ENCODE measurements around the gene LIMCH1. TPM values are rescaled to one million over a fixed set of nuclear protein-coding genes. Genes with fewer than 3 reads are reported as not detected.
"Not testable (repeated sequence)": the region's sequence is repeated elsewhere in the genome, so short reads cannot be mapped to it uniquely, and the experiment has no call there.

LIMCH1 gene
- total RNA-seq, 2 donors from 2014 or later = 9.3 to 24.1 TPM

DNA sequence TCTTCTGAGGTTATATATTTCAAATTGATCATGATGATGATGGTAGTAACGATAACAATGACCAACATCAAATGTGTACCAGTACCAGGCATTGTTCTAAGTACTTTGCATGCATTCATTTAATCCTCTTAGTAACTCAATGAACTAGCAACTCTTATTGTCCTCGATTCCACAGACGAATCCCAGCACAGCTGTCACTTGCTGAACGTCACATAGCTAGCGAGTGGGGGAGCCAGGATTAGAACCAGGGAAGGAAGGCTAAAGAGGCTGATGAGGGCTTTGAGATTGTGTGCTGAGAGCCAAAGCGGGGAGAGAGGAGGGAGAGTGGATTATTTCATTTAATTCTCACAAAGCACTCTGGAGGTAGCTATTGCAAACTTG is 106.9 kb downstream of the LIMCH1 start:
- TF ChIP-seq, protein P1, sequence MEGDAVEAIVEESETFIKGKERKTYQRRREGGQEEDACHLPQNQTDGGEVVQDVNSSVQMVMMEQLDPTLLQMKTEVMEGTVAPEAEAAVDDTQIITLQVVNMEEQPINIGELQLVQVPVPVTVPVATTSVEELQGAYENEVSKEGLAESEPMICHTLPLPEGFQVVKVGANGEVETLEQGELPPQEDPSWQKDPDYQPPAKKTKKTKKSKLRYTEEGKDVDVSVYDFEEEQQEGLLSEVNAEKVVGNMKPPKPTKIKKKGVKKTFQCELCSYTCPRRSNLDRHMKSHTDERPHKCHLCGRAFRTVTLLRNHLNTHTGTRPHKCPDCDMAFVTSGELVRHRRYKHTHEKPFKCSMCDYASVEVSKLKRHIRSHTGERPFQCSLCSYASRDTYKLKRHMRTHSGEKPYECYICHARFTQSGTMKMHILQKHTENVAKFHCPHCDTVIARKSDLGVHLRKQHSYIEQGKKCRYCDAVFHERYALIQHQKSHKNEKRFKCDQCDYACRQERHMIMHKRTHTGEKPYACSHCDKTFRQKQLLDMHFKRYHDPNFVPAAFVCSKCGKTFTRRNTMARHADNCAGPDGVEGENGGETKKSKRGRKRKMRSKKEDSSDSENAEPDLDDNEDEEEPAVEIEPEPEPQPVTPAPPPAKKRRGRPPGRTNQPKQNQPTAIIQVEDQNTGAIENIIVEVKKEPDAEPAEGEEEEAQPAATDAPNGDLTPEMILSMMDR (IDR thresholded peaks at IDR 0.05) = no peak
- no peak for TF ChIP-seq POLR2A (IDR thresholded peaks at IDR 0.05)
- no peak for ATAC-seq
- no peaks in the 10 kb centered on the region for H3K36me3 ChIP-seq (replicated peaks in 1 of 2; ENCODE audit: insufficient read depth in 1 of 2, low read depth in 2 of 2)
- no peak for DNase-seq
- 63 to 82% methylated on average over 6 of the region's 6 CpGs for WGBS, 2 donors
- no peak overlapping the region for H3K27ac ChIP-seq
- no peak overlapping the region for H3K4me3 ChIP-seq
- no peaks in the 10 kb centered on the region for H3K27me3 ChIP-seq
- intact Hi-C loops (cut with DNase I) = no loop called here
- peaks cover 20% of the 10 kb centered on the region for H3K4me1 ChIP-seq
- H3K9me3 ChIP-seq = no peaks in the 10 kb centered on the region

DNA sequence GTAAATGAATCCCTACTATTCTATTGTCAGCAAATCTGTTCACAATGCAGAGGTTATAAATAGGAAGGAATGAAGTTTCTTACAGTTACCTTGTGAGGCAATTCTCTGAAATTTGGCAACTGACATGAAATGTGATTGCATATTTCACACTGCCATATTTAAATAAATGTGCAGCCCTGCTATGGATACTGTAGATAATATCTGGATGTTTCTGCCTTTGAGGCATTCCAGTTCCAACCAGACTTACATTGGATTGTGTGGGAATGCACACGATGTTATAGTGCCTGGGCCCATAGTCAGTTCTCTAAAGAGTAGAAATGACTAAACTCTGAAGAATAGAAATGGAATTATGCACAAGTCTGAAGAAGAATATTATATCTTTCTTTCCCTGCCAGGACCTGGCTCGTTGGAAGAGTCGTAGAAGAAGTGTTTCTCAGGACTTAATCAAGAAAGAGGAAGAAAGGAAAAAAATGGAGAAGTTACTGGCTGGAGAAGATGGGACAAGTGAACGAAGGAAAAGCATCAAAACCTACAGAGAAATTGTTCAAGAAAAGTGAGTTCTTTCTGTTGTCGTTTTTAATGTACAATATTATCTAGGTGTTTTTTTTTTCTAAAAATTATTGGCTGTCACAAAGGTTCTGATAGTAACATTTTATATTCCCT is 107.9 kb downstream of the LIMCH1 start:
- Histone ChIP-seq H3K27ac (no peak overlapping the region), H3K9me3 (no peaks in the 10 kb centered on the region), H3K36me3 (replicated peaks in 1 of 2; ENCODE audit: insufficient read depth in 1 of 2, low read depth in 2 of 2) (no peaks in the 10 kb centered on the region), H3K4me1 (peaks cover 11% of the 10 kb centered on the region), H3K27me3 (no peaks in the 10 kb centered on the region), H3K4me3 (no peak overlapping the region)
- no peak for TF ChIP-seq POLR2A (IDR thresholded peaks at IDR 0.05)
- TF ChIP-seq, protein P1 (IDR thresholded peaks at IDR 0.05) = no peak
- intact Hi-C loops (cut with DNase I) = no loop called here
- no peak for ATAC-seq
- 58 to 66% methylated on average over 5 of the region's 5 CpGs for WGBS, 2 donors
- no peak for DNase-seq

DNA sequence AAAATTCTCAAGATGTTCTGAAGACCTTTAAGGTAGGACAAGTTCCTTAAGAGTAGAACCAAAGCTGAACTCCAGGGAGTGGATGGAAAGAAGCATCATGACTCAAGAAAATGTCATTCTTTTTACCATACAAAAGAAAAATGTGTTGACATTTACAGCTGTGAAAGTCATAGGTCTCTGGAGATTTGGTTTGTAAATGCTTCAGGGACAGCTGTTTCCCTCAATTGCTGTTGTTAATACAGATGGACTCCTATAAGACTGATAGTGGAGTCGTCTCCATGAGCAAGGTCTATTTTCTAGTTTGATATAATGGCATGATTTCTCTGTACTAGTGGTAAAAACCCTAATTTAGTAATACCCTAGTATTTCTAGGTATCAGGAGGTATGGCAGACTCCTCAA is 108.9 kb downstream of the LIMCH1 start:
- peaks cover 9% of the 10 kb centered on the region for H3K4me1 ChIP-seq
- no peaks in the 10 kb centered on the region for H3K9me3 ChIP-seq
- no peaks in the 10 kb centered on the region for H3K27me3 ChIP-seq
- intact Hi-C loops (cut with DNase I) = no loop called here
- TF ChIP-seq POLR2A (IDR thresholded peaks at IDR 0.05) = no peak
- TF ChIP-seq, protein P1 (IDR thresholded peaks at IDR 0.05) = no peak
- no peak overlapping the region for H3K27ac ChIP-seq
- H3K4me3 ChIP-seq = no peak overlapping the region
- DNase-seq = no peak
- no peak for ATAC-seq
- 64 to 77% methylated on average over 1 of the region's 1 CpG for WGBS, 2 donors
- no peaks in the 10 kb centered on the region for H3K36me3 ChIP-seq (replicated peaks in 1 of 2; ENCODE audit: insufficient read depth in 1 of 2, low read depth in 2 of 2)

DNA sequence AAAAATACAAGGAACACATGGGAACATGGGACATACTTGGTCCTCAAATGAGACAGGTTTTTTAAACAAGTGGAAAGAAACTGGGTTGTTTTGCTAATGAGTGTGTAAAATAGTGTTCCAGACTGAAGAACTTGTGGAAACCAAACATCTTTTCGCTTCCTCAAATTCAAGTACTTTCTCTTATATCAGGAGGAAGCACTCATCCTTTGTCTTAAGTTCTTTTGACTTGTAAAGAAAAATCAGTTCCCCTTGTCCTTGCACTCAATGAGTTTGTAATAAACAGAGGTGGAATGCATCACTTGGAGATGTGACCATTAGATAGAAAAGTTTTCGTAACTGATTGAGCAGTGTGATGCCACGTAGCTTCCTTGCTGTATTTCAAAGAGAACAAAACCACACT is 109.4 kb downstream of the LIMCH1 start:
- TF ChIP-seq POLR2A (IDR thresholded peaks at IDR 0.05) = no peak
- TF ChIP-seq, protein P1 (IDR thresholded peaks at IDR 0.05) = no peak
- Histone ChIP-seq H3K4me1 (peaks cover 9% of the 10 kb centered on the region), H3K4me3 (no peak overlapping the region), H3K27me3 (no peaks in the 10 kb centered on the region), H3K9me3 (no peaks in the 10 kb centered on the region), H3K36me3 (replicated peaks in 1 of 2; ENCODE audit: insufficient read depth in 1 of 2, low read depth in 2 of 2) (no peaks in the 10 kb centered on the region), H3K27ac (no peak overlapping the region)
- 71 to 92% methylated on average over 3 of the region's 3 CpGs for whole genome bisulfite sequencing, 2 donors
- no peak for DNase-seq
- no peak for ATAC-seq
- intact Hi-C loops (cut with DNase I) = no loop called here

DNA sequence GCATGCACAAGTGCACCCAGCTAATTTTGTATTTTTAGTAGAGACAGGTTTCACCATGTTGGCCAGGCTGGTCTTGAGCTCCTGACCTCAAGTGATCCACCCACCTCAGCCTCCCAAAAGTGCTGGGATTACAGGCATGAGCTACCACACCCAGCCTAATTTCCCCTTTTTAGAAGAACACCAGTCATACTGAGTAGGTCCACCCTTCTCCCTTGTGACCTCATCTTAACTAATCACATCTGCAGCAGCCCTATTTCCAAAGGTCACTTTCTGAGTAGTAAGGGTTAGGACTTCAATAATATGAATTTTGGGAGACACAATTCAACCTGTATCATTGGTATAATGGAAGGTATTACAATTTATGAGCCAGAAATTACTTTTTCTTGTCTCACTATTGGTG is 113.2 kb downstream of the LIMCH1 start:
- DNase-seq; intact Hi-C loops (cut with DNase I); H3K27me3 ChIP-seq; H3K4me3 ChIP-seq; H3K36me3 ChIP-seq (replicated peaks in 1 of 2; ENCODE audit: insufficient read depth in 1 of 2, low read depth in 2 of 2); ATAC-seq; H3K27ac ChIP-seq; H3K4me1 ChIP-seq; H3K9me3 ChIP-seq: not testable (repeated sequence)

Data from body of pancreas (tissue), 4 donors.